ENCODE results near the gene ARMC2.

ARMC2 gene

DNA sequence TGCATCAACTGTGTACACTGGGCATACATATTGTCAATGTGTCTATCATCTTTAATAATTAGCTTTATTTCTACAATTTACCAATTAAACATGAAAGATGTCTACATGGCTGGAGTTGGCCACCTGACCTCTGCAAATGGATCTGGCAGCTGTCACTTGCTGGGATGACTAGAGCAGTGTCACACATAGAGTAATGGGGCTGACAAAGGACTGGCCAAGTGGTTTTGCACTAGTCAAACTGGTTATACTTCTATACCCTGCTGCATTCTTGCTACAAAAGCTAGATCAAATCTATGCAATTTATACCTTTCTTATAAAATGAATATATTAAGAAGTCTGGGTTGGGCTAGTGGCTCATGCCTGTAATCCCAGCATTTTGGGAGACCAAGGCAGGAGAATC lies 147.1 kb downstream of the ARMC2 start:
- H3K27me3 ChIP-seq (ENCODE audit: insufficient read depth, low read length, poor library complexity, severe bottlenecking) = no peaks in the 10 kb centered on the region
- no peak overlapping the region for H3K9ac ChIP-seq (ENCODE audit: low read depth, low read length, poor library complexity, severe bottlenecking)
- peaks cover 46% of the 10 kb centered on the region for H3K36me3 ChIP-seq (ENCODE audit: insufficient read depth, low read length)
- H4K20me1 ChIP-seq (ENCODE audit: insufficient read depth, low read length, poor library complexity, severe bottlenecking) = no peaks in the 10 kb centered on the region
- H2AFZ ChIP-seq (ENCODE audit: low read length) = no peak overlapping the region
- H3K9me2 ChIP-seq (replicated peaks; ENCODE audit: low read depth, low read length) = no peaks in the 10 kb centered on the region
- no peak overlapping the region for H3K4me2 ChIP-seq (ENCODE audit: low read depth, low read length, poor library complexity, severe bottlenecking)
- peaks cover 6% of the 10 kb centered on the region for H3K4me1 ChIP-seq (ENCODE audit: insufficient read depth, low read length, poor library complexity, severe bottlenecking)
- no peaks in the 10 kb centered on the region for H3F3A ChIP-seq (ENCODE audit: low read depth)
- no peak overlapping the region for H3K4me3 ChIP-seq (ENCODE audit: low read length, poor library complexity, severe bottlenecking)
- H3K79me2 ChIP-seq (ENCODE audit: insufficient read depth, low read length) = no peaks in the 10 kb centered on the region
- no peaks in the 10 kb centered on the region for H3K9me3 ChIP-seq (ENCODE audit: insufficient read depth, low read depth, low read length)
- TF ChIP-seq, protein P1, sequence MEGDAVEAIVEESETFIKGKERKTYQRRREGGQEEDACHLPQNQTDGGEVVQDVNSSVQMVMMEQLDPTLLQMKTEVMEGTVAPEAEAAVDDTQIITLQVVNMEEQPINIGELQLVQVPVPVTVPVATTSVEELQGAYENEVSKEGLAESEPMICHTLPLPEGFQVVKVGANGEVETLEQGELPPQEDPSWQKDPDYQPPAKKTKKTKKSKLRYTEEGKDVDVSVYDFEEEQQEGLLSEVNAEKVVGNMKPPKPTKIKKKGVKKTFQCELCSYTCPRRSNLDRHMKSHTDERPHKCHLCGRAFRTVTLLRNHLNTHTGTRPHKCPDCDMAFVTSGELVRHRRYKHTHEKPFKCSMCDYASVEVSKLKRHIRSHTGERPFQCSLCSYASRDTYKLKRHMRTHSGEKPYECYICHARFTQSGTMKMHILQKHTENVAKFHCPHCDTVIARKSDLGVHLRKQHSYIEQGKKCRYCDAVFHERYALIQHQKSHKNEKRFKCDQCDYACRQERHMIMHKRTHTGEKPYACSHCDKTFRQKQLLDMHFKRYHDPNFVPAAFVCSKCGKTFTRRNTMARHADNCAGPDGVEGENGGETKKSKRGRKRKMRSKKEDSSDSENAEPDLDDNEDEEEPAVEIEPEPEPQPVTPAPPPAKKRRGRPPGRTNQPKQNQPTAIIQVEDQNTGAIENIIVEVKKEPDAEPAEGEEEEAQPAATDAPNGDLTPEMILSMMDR (conservative IDR thresholded peaks at IDR 0.05; ENCODE audit: low read length) = no peak
- no peak for TF ChIP-seq EZH2phosphoT487 (IDR thresholded peaks at IDR 0.05; ENCODE audit: borderline replicate concordance)

- H3K79me2 ChIP-seq (ENCODE audit: insufficient read depth, low read length) = no peaks in the 10 kb centered on the region
- no peak overlapping the region for H3K4me3 ChIP-seq (ENCODE audit: low read length, poor library complexity, severe bottlenecking)
- H4K20me1 ChIP-seq (ENCODE audit: insufficient read depth, low read length, poor library complexity, severe bottlenecking) = no peaks in the 10 kb centered on the region
- H3K9me3 ChIP-seq (ENCODE audit: insufficient read depth, low read depth, low read length) = no peaks in the 10 kb centered on the region
- no peaks in the 10 kb centered on the region for H3K9me2 ChIP-seq (replicated peaks; ENCODE audit: low read depth, low read length)
- TF ChIP-seq, protein P1 (conservative IDR thresholded peaks at IDR 0.05; ENCODE audit: low read length) = no peak
- no peak for TF ChIP-seq EZH2phosphoT487 (IDR thresholded peaks at IDR 0.05; ENCODE audit: borderline replicate concordance)
- no peaks in the 10 kb centered on the region for H3K27me3 ChIP-seq (ENCODE audit: insufficient read depth, low read length, poor library complexity, severe bottlenecking)
- H3K9ac ChIP-seq (ENCODE audit: low read depth, low read length, poor library complexity, severe bottlenecking) = no peak overlapping the region
- H3K4me1 ChIP-seq (ENCODE audit: insufficient read depth, low read length, poor library complexity, severe bottlenecking) = peaks cover 9% of the 10 kb centered on the region
- H3F3A ChIP-seq (ENCODE audit: low read depth) = no peaks in the 10 kb centered on the region
- H2AFZ ChIP-seq (ENCODE audit: low read length) = no peak overlapping the region
- H3K36me3 ChIP-seq (ENCODE audit: insufficient read depth, low read length) = peaks cover 46% of the 10 kb centered on the region; the same call in 1 of the 2 replicates
- H3K4me2 ChIP-seq (ENCODE audit: low read depth, low read length, poor library complexity, severe bottlenecking) = no peak overlapping the region
Measured at GRCh38 chr6:108996208-108996607, 148.0 kb downstream of the ARMC2 start.

- H3K4me1 ChIP-seq (ENCODE audit: insufficient read depth, low read length, poor library complexity, severe bottlenecking) = peaks cover 24% of the 10 kb centered on the region
- no peak overlapping the region for H3K9ac ChIP-seq (ENCODE audit: low read depth, low read length, poor library complexity, severe bottlenecking)
- peaks cover 12% of the 10 kb centered on the region; the same call in 1 of the 2 replicates for H3K79me2 ChIP-seq (ENCODE audit: insufficient read depth, low read length)
- no peaks in the 10 kb centered on the region for H3K9me3 ChIP-seq (ENCODE audit: insufficient read depth, low read depth, low read length)
- H4K20me1 ChIP-seq (ENCODE audit: insufficient read depth, low read length, poor library complexity, severe bottlenecking) = no peaks in the 10 kb centered on the region
- H3F3A ChIP-seq (ENCODE audit: low read depth) = no peaks in the 10 kb centered on the region
- H3K36me3 ChIP-seq (ENCODE audit: insufficient read depth, low read length) = peaks cover 38% of the 10 kb centered on the region; the same call in 1 of the 2 replicates
- H3K4me2 ChIP-seq (ENCODE audit: low read depth, low read length, poor library complexity, severe bottlenecking) = no peak overlapping the region
- H3K9me2 ChIP-seq (replicated peaks; ENCODE audit: low read depth, low read length) = no peaks in the 10 kb centered on the region
- TF ChIP-seq EZH2phosphoT487 (IDR thresholded peaks at IDR 0.05; ENCODE audit: borderline replicate concordance) = no peak
- TF ChIP-seq, protein P1 (conservative IDR thresholded peaks at IDR 0.05; ENCODE audit: low read length) = no peak
- H2AFZ ChIP-seq (ENCODE audit: low read length) = no peak overlapping the region
- H3K4me3 ChIP-seq (ENCODE audit: low read length, poor library complexity, severe bottlenecking) = no peak overlapping the region
- H3K27me3 ChIP-seq (ENCODE audit: insufficient read depth, low read length, poor library complexity, severe bottlenecking) = no peaks in the 10 kb centered on the region
Measured at GRCh38 chr6:108998485-108998884, 150.3 kb downstream of the ARMC2 start.
